Posterior cingulate gyrus (tissue), 11 donors: ENCODE data around the gene ZMIZ1.

Experiments
- DNase-seq, 10 donors: peaks; one replicate each; pipeline versions ENCODE4 v3.0.0 to v3.0.0-alpha.2; 2020 to 2021; ENCODE audit warnings: mixed read lengths in 3 of 10
- intact Hi-C: fragments of 100-400 bp; cut with DNase I; formaldehyde crosslinking; loops from one replicate; pipeline ENCODE4 v1.15.1; 2023

ZMIZ1 gene

GRCh38 chr10:79347894-79348639, 279.3 kb downstream of the ZMIZ1 start:
- peak in 7 of 10 donors; percentile 47 to 90 (median 51) for DNase-seq
- intact Hi-C loops, result loop anchor here (2.0 to 5.0 kb wide), 2 partner anchors 56 to 73 kb away; no protein-coding TSS in a partner anchor

- intact Hi-C loops, result loop anchor here (5.0 kb wide), 1 partner anchor 56 kb away; no protein-coding TSS in a partner anchor
- DNase-seq, result peak in 2 of 10 donors; percentile 56 to 76
Observed at GRCh38 chr10:79348640-79348988, 279.8 kb downstream of the ZMIZ1 start.

GRCh38 chr10:79349072-79349491, 280.3 kb downstream of the ZMIZ1 start:
- peak in 2 of 10 donors; percentile 52 to 59 for DNase-seq
- intact Hi-C loops, result loop anchor here (5.0 kb wide), 1 partner anchor 57 kb away; no protein-coding TSS in a partner anchor

GRCh38 chr10:79349766-79350406, 281.1 kb downstream of the ZMIZ1 start:
- DNase-seq, result peak in 3 of 10 donors; percentile 3 to 64 (median 43)
- intact Hi-C loops, result loop anchor here (5.0 kb wide), 1 partner anchor 58 kb away; no protein-coding TSS in a partner anchor

- DNase-seq, result peak in 3 of 10 donors; percentile 12 to 55 (median 52)
- intact Hi-C loops, result no loop called here
Observed at GRCh38 chr10:79350407-79351154, 281.8 kb downstream of the ZMIZ1 start.

- intact Hi-C loops, result no loop called here
- DNase-seq, result peak in 2 of 10 donors; percentile 53 to 69
Observed at GRCh38 chr10:79351332-79351731, 282.6 kb downstream of the ZMIZ1 start.

- peak in 2 of 10 donors; percentile 24 to 70 for DNase-seq
Observed at GRCh38 chr10:79352035-79352877, 283.5 kb downstream of the ZMIZ1 start.

GRCh38 chr10:79353000-79353406, 284.2 kb downstream of the ZMIZ1 start:
- intact Hi-C loops, result no loop called here
- DNase-seq, result peak in 2 of 10 donors; percentile 11 to 73

More at GRCh38 chr10:79352035-79352877, 283.5 kb downstream of the ZMIZ1 start:
- intact Hi-C loops, result no loop called here

- intact Hi-C loops, result no loop called here
Observed at GRCh38 chr10:79353726-79354125, 285.0 kb downstream of the ZMIZ1 start.

GRCh38 chr10:79354141-79354540, 285.4 kb downstream of the ZMIZ1 start:
- DNase-seq, result no peak
- intact Hi-C loops, result no loop called here

More at GRCh38 chr10:79353726-79354125, 285.0 kb downstream of the ZMIZ1 start:
- DNase-seq, result peak in 2 of 10 donors; percentile 14 to 70

- DNase-seq, result no peak
- intact Hi-C loops, result no loop called here
Observed at GRCh38 chr10:79354615-79355014, 285.8 kb downstream of the ZMIZ1 start.

GRCh38 chr10:79355420-79356017, 286.8 kb downstream of the ZMIZ1 start:
- intact Hi-C loops, result no loop called here
- peak in 1 of 10 donors; percentile 1 for DNase-seq

GRCh38 chr10:79356104-79356503, 287.3 kb downstream of the ZMIZ1 start:
- peak in 1 of 10 donors; percentile 10 for DNase-seq
- intact Hi-C loops, result no loop called here

GRCh38 chr10:79357180-79357579, 288.4 kb downstream of the ZMIZ1 start:
- intact Hi-C loops, result no loop called here
- peak in 2 of 10 donors; percentile 21 to 50 for DNase-seq

GRCh38 chr10:79358811-79359210, 290.0 kb downstream of the ZMIZ1 start:
- intact Hi-C loops, result no loop called here
- peak in 1 of 10 donors; percentile 1 for DNase-seq

GRCh38 chr10:79359816-79360498, 291.2 kb downstream of the ZMIZ1 start:
- intact Hi-C loops, result no loop called here
- peak in 2 of 10 donors; percentile 9 to 26 for DNase-seq

GRCh38 chr10:79360499-79361342, 292.0 kb downstream of the ZMIZ1 start:
- DNase-seq, result no peak

More at GRCh38 chr10:79360499-79361342, 292.0 kb downstream of the ZMIZ1 start:
- intact Hi-C loops, result no loop called here
